Glutamatergic neuron (in vitro differentiated cells): ENCODE results near the gene C1QA. TPM values are rescaled to one million over a fixed set of nuclear protein-coding genes. Genes with fewer than 3 reads are reported as not detected.

Source experiments
- DNase-seq: peaks from one replicate; pipeline ENCODE4 v3.0.0; 2022
- H3K27ac Mint-ChIP-seq: one replicate; pipeline ENCODE4 v1.8.0; 2020; ENCODE audit warnings: mild to moderate bottlenecking, mixed read lengths, inconsistent platforms; ENCODE audit not compliant: unreplicated experiment
- H3K27me3 Mint-ChIP-seq: one replicate; pipeline ENCODE4 v1.8.0; 2020; ENCODE audit warnings: mild to moderate bottlenecking, moderate library complexity, mixed read lengths, inconsistent platforms; ENCODE audit not compliant: unreplicated experiment
- H3K36me3 Mint-ChIP-seq: one replicate; pipeline ENCODE4 v1.8.0; 2020; ENCODE audit warnings: mild to moderate bottlenecking, mixed read lengths, inconsistent platforms; ENCODE audit not compliant: unreplicated experiment
- H3K4me1 Mint-ChIP-seq: one replicate; pipeline ENCODE4 v1.8.0; 2020; ENCODE audit warnings: mild to moderate bottlenecking, low read depth, mixed read lengths, inconsistent platforms; ENCODE audit not compliant: unreplicated experiment
- H3K4me3 Mint-ChIP-seq: one replicate; pipeline ENCODE4 v1.8.0; 2020; ENCODE audit warnings: mild to moderate bottlenecking, mixed read lengths, inconsistent platforms; ENCODE audit not compliant: unreplicated experiment
- H3K9me3 Mint-ChIP-seq: one replicate; pipeline ENCODE4 v1.8.0; 2020; ENCODE audit warnings: mild to moderate bottlenecking, moderate library complexity, mixed read lengths, inconsistent platforms; ENCODE audit not compliant: unreplicated experiment
- total RNA-seq: library from RNA; stranded (reverse); fragmentation: NEBNext Ultra II Directional; extraction: Animal tissue kit (Norgen Biotek cat#: 25700); gene quantifications from one replicate; pipeline ENCODE4 v1.2.1, GENCODE V29; 2021; ENCODE audit not compliant: unreplicated experiment
- TF ChIP-seq, protein P1 (sequence below): fragments of 200-600 bp; sonication (generic); IDR thresholded peaks from one replicate; pipeline ENCODE4 v1.5.0; 2021; ENCODE audit not compliant: partially characterized antibody, unreplicated experiment

The C1QA gene
- total RNA-seq, 1 donor from 2014 or later = not detected

DNA sequence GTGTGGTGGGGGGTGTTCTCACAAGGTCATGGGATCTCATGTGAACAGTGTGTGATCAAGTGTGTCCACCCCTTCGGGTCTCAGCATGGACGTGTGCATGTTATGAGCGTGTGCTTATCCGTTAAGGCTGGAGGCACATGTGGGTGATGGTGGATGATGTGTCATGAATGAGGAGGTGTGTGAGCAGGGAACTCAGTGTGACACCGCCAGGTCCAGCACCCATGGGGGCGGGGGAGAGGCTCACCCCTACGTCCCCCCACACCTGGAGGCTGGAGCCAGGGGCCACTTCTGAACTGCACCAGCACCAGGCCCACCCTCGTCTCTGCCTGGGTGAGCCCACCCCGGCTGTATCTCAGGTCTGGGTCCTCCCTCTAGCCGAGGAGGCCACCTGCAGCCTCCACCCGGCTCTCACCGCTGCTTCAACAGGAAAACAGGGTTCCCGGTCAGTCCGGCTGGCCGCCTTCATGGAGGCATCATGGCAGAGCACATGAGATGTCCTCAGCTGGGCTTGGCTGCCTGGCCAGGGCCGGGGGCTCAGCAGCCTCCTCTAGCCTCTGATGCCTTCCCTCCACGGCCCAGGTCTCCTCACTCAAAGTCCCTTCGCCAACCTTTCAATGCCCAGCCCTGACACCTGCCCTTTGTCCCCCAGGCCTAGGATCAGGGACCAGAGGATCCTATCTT is 34.2 kb upstream of the C1QA start:
- Mint-ChIP-seq H3K4me3 (no peak overlapping the region), H3K27ac (no peak overlapping the region), H3K27me3 (peaks cover 3% of the 10 kb centered on the region), H3K4me1 (peaks cover 16% of the 10 kb centered on the region), H3K36me3 (no peaks in the 10 kb centered on the region), H3K9me3 (no peaks in the 10 kb centered on the region)
- TF ChIP-seq, protein P1, sequence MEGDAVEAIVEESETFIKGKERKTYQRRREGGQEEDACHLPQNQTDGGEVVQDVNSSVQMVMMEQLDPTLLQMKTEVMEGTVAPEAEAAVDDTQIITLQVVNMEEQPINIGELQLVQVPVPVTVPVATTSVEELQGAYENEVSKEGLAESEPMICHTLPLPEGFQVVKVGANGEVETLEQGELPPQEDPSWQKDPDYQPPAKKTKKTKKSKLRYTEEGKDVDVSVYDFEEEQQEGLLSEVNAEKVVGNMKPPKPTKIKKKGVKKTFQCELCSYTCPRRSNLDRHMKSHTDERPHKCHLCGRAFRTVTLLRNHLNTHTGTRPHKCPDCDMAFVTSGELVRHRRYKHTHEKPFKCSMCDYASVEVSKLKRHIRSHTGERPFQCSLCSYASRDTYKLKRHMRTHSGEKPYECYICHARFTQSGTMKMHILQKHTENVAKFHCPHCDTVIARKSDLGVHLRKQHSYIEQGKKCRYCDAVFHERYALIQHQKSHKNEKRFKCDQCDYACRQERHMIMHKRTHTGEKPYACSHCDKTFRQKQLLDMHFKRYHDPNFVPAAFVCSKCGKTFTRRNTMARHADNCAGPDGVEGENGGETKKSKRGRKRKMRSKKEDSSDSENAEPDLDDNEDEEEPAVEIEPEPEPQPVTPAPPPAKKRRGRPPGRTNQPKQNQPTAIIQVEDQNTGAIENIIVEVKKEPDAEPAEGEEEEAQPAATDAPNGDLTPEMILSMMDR = no peak
- no peak for DNase-seq

DNA sequence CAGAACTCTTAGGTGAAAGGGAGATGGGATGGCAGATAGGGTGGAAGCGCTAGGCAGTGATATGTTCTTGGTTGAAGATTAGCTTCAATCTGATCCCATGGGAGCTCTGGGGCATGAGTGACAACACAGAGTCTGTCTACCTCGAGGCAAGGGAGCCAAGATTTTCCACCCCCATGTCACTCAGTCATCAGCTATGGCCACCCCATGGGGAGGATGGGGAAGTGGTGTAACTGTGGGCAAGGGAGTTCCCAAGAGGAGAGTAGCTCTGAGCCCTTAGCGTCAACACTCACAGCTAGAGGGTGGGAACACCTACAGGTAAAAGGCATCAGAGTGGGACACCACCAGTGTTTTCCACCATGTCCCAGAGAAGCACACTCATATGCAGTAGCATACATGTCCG is 30.3 kb upstream of the C1QA start:
- no peak overlapping the region for H3K27ac Mint-ChIP-seq
- H3K9me3 Mint-ChIP-seq = peaks cover 3% of the 10 kb centered on the region
- H3K4me3 Mint-ChIP-seq = no peak overlapping the region
- no peak for DNase-seq
- TF ChIP-seq, protein P1 = no peak
- H3K27me3 Mint-ChIP-seq = peaks cover 3% of the 10 kb centered on the region
- H3K4me1 Mint-ChIP-seq = peaks cover 26% of the 10 kb centered on the region
- no peaks in the 10 kb centered on the region for H3K36me3 Mint-ChIP-seq

DNA sequence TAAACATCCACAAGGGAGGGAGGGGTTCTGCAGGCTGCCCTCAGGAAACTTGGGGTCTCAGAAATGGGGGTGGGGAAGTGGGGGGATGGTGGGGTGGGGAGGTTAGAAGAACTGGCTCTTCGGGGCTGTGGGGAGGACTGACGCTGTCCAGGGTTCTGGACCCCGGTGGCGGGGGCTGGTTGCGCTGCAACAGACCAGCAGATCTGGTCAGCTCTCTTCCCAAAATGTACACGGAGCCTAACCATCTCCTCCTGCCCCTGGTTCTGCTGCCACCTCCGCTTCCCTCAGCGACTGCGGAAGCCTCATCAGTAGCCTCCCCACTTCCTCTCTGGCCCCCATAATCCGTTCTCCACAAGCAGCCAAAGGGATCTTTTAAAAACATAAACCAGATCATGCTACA is 29.3 kb upstream of the C1QA start:
- Mint-ChIP-seq H3K4me1 (peaks cover 30% of the 10 kb centered on the region), H3K4me3 (no peak overlapping the region), H3K9me3 (peaks cover 4% of the 10 kb centered on the region), H3K27ac (no peak overlapping the region), H3K36me3 (no peaks in the 10 kb centered on the region), H3K27me3 (peaks cover 2% of the 10 kb centered on the region)
- TF ChIP-seq, protein P1 = no peak
- no peak for DNase-seq

DNA sequence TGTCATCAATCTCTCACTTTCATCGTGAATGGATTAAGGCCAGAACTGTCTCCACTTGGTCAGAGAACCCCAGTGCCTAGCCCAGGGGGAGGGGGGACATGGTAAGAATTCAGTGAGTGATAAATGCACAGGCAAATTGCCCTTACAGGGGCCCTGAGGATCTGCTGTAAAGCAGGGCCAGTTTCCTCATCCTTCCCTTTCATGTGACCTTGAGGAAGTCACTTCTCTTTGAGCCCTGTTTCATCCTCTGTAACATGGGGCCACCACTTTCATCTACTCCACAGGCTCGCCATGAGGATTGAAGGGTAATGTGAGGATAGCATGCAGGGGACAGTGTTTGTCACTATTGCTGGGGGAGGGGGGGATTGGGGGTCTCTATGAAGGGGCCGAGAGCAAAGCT is 28.1 kb upstream of the C1QA start:
- peaks cover 39% of the 10 kb centered on the region for H3K4me1 Mint-ChIP-seq
- H3K27me3 Mint-ChIP-seq = peaks cover 7% of the 10 kb centered on the region
- TF ChIP-seq, protein P1 = no peak
- H3K36me3 Mint-ChIP-seq = no peaks in the 10 kb centered on the region
- H3K9me3 Mint-ChIP-seq = peaks cover 14% of the 10 kb centered on the region
- no peak overlapping the region for H3K4me3 Mint-ChIP-seq
- no peak for DNase-seq
- H3K27ac Mint-ChIP-seq = no peak overlapping the region

DNA sequence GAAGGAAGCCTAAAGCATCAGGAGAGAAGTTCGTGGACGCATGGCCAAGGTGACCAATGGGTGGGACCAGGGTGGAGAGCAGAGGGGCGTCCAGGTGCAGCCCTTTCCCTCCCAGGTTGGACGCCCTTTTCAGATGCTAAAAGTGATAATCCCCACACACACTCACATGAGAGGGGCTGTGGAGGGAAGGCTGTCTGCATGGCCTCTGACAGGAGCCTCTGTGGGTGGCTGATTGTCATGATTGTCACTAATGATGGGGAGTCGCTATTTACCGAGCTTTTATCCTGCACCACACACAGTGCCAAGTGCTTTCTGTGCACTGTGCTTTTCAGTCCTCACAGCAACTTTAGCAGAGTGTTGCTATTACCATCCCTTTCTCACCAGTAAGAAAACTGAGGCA is 27.1 kb upstream of the C1QA start:
- DNase-seq = no peak
- TF ChIP-seq, protein P1 = no peak
- Mint-ChIP-seq H3K4me3 (no peak overlapping the region), H3K36me3 (no peaks in the 10 kb centered on the region), H3K27ac (no peak overlapping the region), H3K27me3 (peaks cover 9% of the 10 kb centered on the region), H3K4me1 (peaks cover 43% of the 10 kb centered on the region), H3K9me3 (peaks cover 18% of the 10 kb centered on the region)
